A549 (cell line): ENCODE results near the gene CDH4. TPM values are rescaled to one million over a fixed set of nuclear protein-coding genes. Genes with fewer than 3 reads are reported as not detected.

Source experiments
- ATAC-seq, 2 experiments: fragments of 200-7000 bp in 1 of 2; fragments of >200 bp in 1 of 2; cut with Nextera tagmentation in 1 of 2; cut with Tn5 transposase in 1 of 2; 3 replicates each; pipeline versions ENCODE4 v1.8.0 to v1.9.1; 2018 to 2020; ENCODE audit warnings: mild to moderate bottlenecking in 1 of 2, moderate library complexity in 1 of 2
- CTCF ChIA-PET: fragments of 300-600 bp; sonication (Branson Sonifier 250); formaldehyde crosslinking; extraction: SDS; loops from one replicate; lab custom pipeline; 2021; ENCODE audit warnings: antibody characterized with exemption, inconsistent platforms; lab: Yijun Ruan, JAX
- POLR2A ChIA-PET: fragments of 350-600 bp; formaldehyde crosslinking; extraction: SDS; loops from one replicate; lab custom pipeline; 2021; ENCODE audit warnings: antibody characterized with exemption, inconsistent platforms; lab: Yijun Ruan, JAX
- DNase-seq, 2 experiments: peaks; one replicate each; pipeline versions ENCODE4 v3.0.0 to v3.0.0-alpha.2; 2011 to 2016; ENCODE audit warnings: low read depth in 1 of 2, low spot score in 1 of 2
- FAIRE-seq: peaks from 2 replicates; lab custom pipeline; 2011; peaks lifted over from hg19 to GRCh38; lab: Jason Lieb, UNC
- H3K27ac ChIP-seq, 2 experiments: fragments of >200 bp; sonication (Bioruptor Twin); formaldehyde crosslinking; 3 replicates each; pipeline ENCODE4 v1.5.1; 2016 to 2017
- H3K4me1 ChIP-seq: fragments of >200 bp; sonication (Bioruptor Twin); formaldehyde crosslinking; 3 replicates; pipeline ENCODE4 v1.6.1; 2016
- H3K4me2 ChIP-seq: fragments of >200 bp; sonication (Bioruptor Twin); formaldehyde crosslinking; 3 replicates; pipeline ENCODE4 v1.6.1; 2016
- H3K4me3 ChIP-seq: fragments of >200 bp; sonication (Bioruptor Twin); formaldehyde crosslinking; 3 replicates; pipeline ENCODE4 v1.5.1; 2016
- H3K9me3 ChIP-seq: fragments of >200 bp; sonication (Bioruptor Twin); formaldehyde crosslinking; 3 replicates; pipeline ENCODE4 v1.6.1; 2016
- BHLHE40 ChIP-seq: IDR thresholded peaks from 2 replicates; pipeline ENCODE4 v1.6.1; 2012; ENCODE audit warnings: low read depth, low read length, inconsistent platforms
- CBX2 ChIP-seq: fragments of 200-600 bp; sonication (generic); IDR thresholded peaks from 2 replicates; pipeline ENCODE4 v1.6.1; 2016; ENCODE audit warnings: low read depth, mild to moderate bottlenecking, borderline replicate concordance
- CHD4 ChIP-seq: fragments of 200-600 bp; sonication (generic); IDR thresholded peaks from 2 replicates; pipeline ENCODE4 v1.6.1; 2016; ENCODE audit warnings: antibody characterized with exemption, mild to moderate bottlenecking, borderline replicate concordance
- CTCF ChIP-seq: fragments of >200 bp; sonication (Bioruptor Twin); formaldehyde crosslinking; IDR thresholded peaks from 3 replicates; pipeline ENCODE4 v1.5.1; 2016
- E2F6 ChIP-seq: IDR thresholded peaks from 2 replicates; pipeline ENCODE4 v1.6.1; 2012; ENCODE audit warnings: low read depth, borderline replicate concordance
- EHF ChIP-seq: fragments of 250-450 bp; sonication (Bioruptor Pico); IDR thresholded peaks from 2 replicates; pipeline ENCODE4 v1.5.0; 2020; ENCODE audit warnings: mild to moderate bottlenecking
- EP300 ChIP-seq, 2 experiments: fragments of >200 bp; sonication (Bioruptor Twin); formaldehyde crosslinking; IDR thresholded peaks; 2 replicates in 1 of 2; 3 replicates in 1 of 2; pipeline ENCODE4 v1.6.1; 2016 to 2017
- ESRRA ChIP-seq: fragments of 150-350 bp; IDR thresholded peaks from 2 replicates; pipeline ENCODE4 v1.6.1; 2014; ENCODE audit warnings: mild to moderate bottlenecking, low read length, borderline replicate concordance
- FOSB ChIP-seq: fragments of 250-450 bp; sonication (Bioruptor Pico); IDR thresholded peaks from 2 replicates; pipeline ENCODE4 v1.5.0; 2020; ENCODE audit warnings: mild to moderate bottlenecking, moderate library complexity
- FOSL2 ChIP-seq, 2 experiments: fragments of 450-650 bp in 1 of 2; fragments of >200 bp in 1 of 2; sonication (Bioruptor Twin) in 1 of 2; formaldehyde crosslinking; IDR thresholded peaks; 2 replicates each; pipeline versions ENCODE4 v1.5.0 to v1.6.1; 2016 to 2020; ENCODE audit warnings: mild to moderate bottlenecking in 1 of 2, moderate library complexity in 1 of 2
- HES2 ChIP-seq: fragments of >200 bp; sonication (Bioruptor Twin); formaldehyde crosslinking; IDR thresholded peaks from 2 replicates; pipeline ENCODE4 v1.6.1; 2016
- HOXB5 ChIP-seq: fragments of 250-450 bp; sonication (Bioruptor Pico); IDR thresholded peaks from 2 replicates; pipeline ENCODE4 v1.5.0; 2020; ENCODE audit warnings: mild to moderate bottlenecking, moderate library complexity
- JUN ChIP-seq, 2 experiments: fragments of >200 bp; sonication (Bioruptor Twin); formaldehyde crosslinking; IDR thresholded peaks; 2 replicates in 1 of 2; 3 replicates in 1 of 2; pipeline ENCODE4 v1.6.1; 2016 to 2017
- KDM1A ChIP-seq: fragments of 200-600 bp; sonication (generic); IDR thresholded peaks from 2 replicates; pipeline ENCODE4 v1.6.1; 2016; ENCODE audit warnings: low read depth, mild to moderate bottlenecking
- MAFK ChIP-seq: fragments of 450-650 bp; IDR thresholded peaks from 2 replicates; pipeline ENCODE4 v1.6.1; 2014; ENCODE audit not compliant: partially characterized antibody
- MAX ChIP-seq: IDR thresholded peaks from 2 replicates; pipeline ENCODE4 v1.6.1; 2012
- MAZ ChIP-seq: fragments of 150-350 bp; IDR thresholded peaks from 2 replicates; pipeline ENCODE4 v1.6.1; 2014; ENCODE audit warnings: antibody characterized with exemption, low read depth, low read length, borderline replicate concordance
- MYC ChIP-seq: IDR thresholded peaks from 2 replicates; pipeline ENCODE4 v1.6.1; 2012; ENCODE audit warnings: mild to moderate bottlenecking, inconsistent platforms, low read length, improper control_type of control experiment, borderline replicate concordance
- RAD21 ChIP-seq, 2 experiments: fragments of >200 bp in 1 of 2; sonication (Bioruptor Twin) in 1 of 2; formaldehyde crosslinking in 1 of 2; IDR thresholded peaks in 1 of 2; conservative IDR thresholded peaks in 1 of 2; 2 replicates in 1 of 2; 3 replicates in 1 of 2; pipeline ENCODE4 v1.6.1; 2012 to 2018; ENCODE audit warnings: inconsistent platforms in 1 of 2
- RARB ChIP-seq: fragments of 250-450 bp; sonication (Bioruptor Pico); IDR thresholded peaks from 2 replicates; pipeline ENCODE4 v1.8.0; 2021; ENCODE audit warnings: mild to moderate bottlenecking, moderate library complexity
- RFX5 ChIP-seq: fragments of 450-650 bp; IDR thresholded peaks from 2 replicates; pipeline ENCODE4 v1.7.1; 2014; ENCODE audit warnings: antibody characterized with exemption, mild to moderate bottlenecking, moderate library complexity
- SREBF2 ChIP-seq: fragments of 450-650 bp; IDR thresholded peaks from 2 replicates; pipeline ENCODE4 v1.6.1; 2014; ENCODE audit warnings: mild to moderate bottlenecking, moderate library complexity
- TFCP2L1 ChIP-seq: fragments of 250-450 bp; sonication (Bioruptor Pico); IDR thresholded peaks from 2 replicates; pipeline ENCODE4 v1.5.0; 2021; ENCODE audit warnings: mild to moderate bottlenecking
- TP53 ChIP-seq: fragments of 250-450 bp; sonication (Bioruptor Pico); IDR thresholded peaks from 2 replicates; pipeline ENCODE4 v1.5.0; 2021; ENCODE audit warnings: mild to moderate bottlenecking, moderate library complexity
- USF2 ChIP-seq: fragments of 450-650 bp; IDR thresholded peaks from 2 replicates; pipeline ENCODE4 v1.6.1; 2014; ENCODE audit warnings: antibody characterized with exemption
- ZC3H11A ChIP-seq: fragments of 450-650 bp; IDR thresholded peaks from 2 replicates; pipeline ENCODE4 v1.6.1; 2014; ENCODE audit warnings: antibody characterized with exemption, mild to moderate bottlenecking
- WGBS: methylation state at CpG from one replicate; pipeline ENCODE4 v1.1.6; 2017; ENCODE audit errors: missing lambda C conversion rate; 5-methylcytosine and 5-hydroxymethylcytosine counted together
- polyA plus RNA-seq, 4 experiments: library from polyadenylated mRNA; depleted of rRNA in 3 of 4; stranded (reverse); fragments of >200 nt; fragmentation: RNase III in 1 of 4; extraction: RNeasy Plus Mini Kit Qiagen cat#74134 plus additional on column Dnase treatment in 1 of 4; gene quantifications; 2 replicates in 3 of 4; 3 replicates in 1 of 4; pipeline ENCODE4 v1.2.3, GENCODE V29; 2011 to 2017

CDH4 gene
- polyA plus RNA-seq, 2 of the 4 experiments (the other 2 are of a cell fraction), result 3.4 to 10.3 TPM

GRCh38 chr20:61924211-61924857 lies 672.3 kb downstream of the CDH4 start:
- Histone ChIP-seq H3K9me3 (no peaks in the 10 kb centered on the region), H3K4me3 (no peak overlapping the region), H3K4me2 (no peak overlapping the region), H3K27ac (no peak overlapping the region), H3K4me1 (no peaks in the 10 kb centered on the region)
- TF ChIP-seq EHF (CRISPR knock-in tag), result no peak
- TF ChIP-seq MAX, result no peak
- no peak for TF ChIP-seq USF2
- no peak for TF ChIP-seq HES2
- no peak for TF ChIP-seq RFX5
- TF ChIP-seq HOXB5 (CRISPR knock-in tag), result no peak
- TF ChIP-seq TFCP2L1 (CRISPR knock-in tag), result no peak
- TF ChIP-seq CBX2, result no peak
- no peak for TF ChIP-seq SREBF2
- TF ChIP-seq ZC3H11A, result no peak
- no peak for TF ChIP-seq MAZ
- no peak for TF ChIP-seq FOSL2 (IDR thresholded peaks at IDR 0.05)
- no peak for TF ChIP-seq FOSL2 (CRISPR knock-in tag; IDR thresholded peaks at IDR 0.05)
- TF ChIP-seq EP300 (IDR thresholded peaks at IDR 0.05), result no peak
- TF ChIP-seq BHLHE40, result no peak
- no peak for TF ChIP-seq RAD21 (conservative IDR thresholded peaks at IDR 0.05 in 1 of 2, IDR thresholded peaks at IDR 0.05 in 1 of 2)
- TF ChIP-seq CHD4, result no peak
- 93% methylated on average over 14 of the region's 19 CpGs for WGBS
- ATAC-seq (no peak), DNase-seq (no peak), FAIRE-seq (no peak)
- ChIA-PET POLR2A (no interaction called here), CTCF (no interaction called here)

GRCh38 chr20:61924858-61925554 lies 672.9 kb downstream of the CDH4 start:
- no peak overlapping the region for H3K27ac ChIP-seq
- POLR2A ChIA-PET, result no interaction called here
- DNase-seq, result no peak
- FAIRE-seq, result no peak
- TF ChIP-seq FOSB (no peak), CTCF (no peak), KDM1A (no peak), TFCP2L1 (CRISPR knock-in tag) (no peak), JUN (IDR thresholded peaks at IDR 0.05) (no peak), MAX (no peak), TP53 (CRISPR knock-in tag) (no peak), MAFK (no peak), RARB (CRISPR knock-in tag) (no peak), MYC (no peak), E2F6 (no peak), ESRRA (no peak)
- TF ChIP-seq, all 56 proteins: peak for 0
- no peak overlapping the region for H3K4me2 ChIP-seq
- no peak for ATAC-seq
- 85% methylated on average over 26 of the region's 32 CpGs for WGBS
- H3K4me3 ChIP-seq, result no peak overlapping the region
- CTCF ChIA-PET, result no interaction called here
- H3K9me3 ChIP-seq, result no peaks in the 10 kb centered on the region
- H3K4me1 ChIP-seq, result no peaks in the 10 kb centered on the region
